ENCODE results near the gene PLEKHH2. TPM values are rescaled to one million over a fixed set of nuclear protein-coding genes. Genes with fewer than 3 reads are reported as not detected.

The PLEKHH2 gene
- total and polyA plus RNA-seq, 8 donors: 1.6 to 5.3 (median 3.3) TPM

DNA sequence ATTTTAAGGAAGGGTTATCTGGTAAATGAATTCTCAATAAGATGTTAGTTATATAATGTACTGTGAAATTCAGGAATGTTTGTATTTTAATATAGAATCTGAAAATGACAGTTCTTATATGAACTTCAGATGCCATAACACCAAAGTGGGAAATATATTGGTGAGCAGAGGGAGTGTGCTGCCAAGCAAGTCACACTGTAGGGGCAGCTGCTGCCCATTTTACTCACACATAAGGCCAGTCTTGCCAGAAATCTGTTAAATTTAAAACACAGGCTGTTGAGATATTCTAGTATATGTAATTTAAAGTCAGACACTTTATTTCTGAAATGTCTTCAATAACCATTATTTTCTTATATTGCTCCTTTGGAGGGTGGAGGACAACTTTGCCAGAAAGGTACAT is 73.8 kb downstream of the PLEKHH2 start:
- Histone ChIP-seq H3K36me3 (no peaks in the 10 kb centered on the region), H3K27me3 (no peaks in the 10 kb centered on the region), H3K4me3 (no peak overlapping the region), H3K27ac (no peak overlapping the region), H3K4me1 (no peaks in the 10 kb centered on the region), H3K9me3 (no peaks in the 10 kb centered on the region)
- DNase-seq (no peak), ATAC-seq (no peak), FAIRE-seq (no peak)
- intact Hi-C loops (cut with DNase I): no loop called here
- TF ChIP-seq CTCF (IDR thresholded peaks at IDR 0.05): no peak

DNA sequence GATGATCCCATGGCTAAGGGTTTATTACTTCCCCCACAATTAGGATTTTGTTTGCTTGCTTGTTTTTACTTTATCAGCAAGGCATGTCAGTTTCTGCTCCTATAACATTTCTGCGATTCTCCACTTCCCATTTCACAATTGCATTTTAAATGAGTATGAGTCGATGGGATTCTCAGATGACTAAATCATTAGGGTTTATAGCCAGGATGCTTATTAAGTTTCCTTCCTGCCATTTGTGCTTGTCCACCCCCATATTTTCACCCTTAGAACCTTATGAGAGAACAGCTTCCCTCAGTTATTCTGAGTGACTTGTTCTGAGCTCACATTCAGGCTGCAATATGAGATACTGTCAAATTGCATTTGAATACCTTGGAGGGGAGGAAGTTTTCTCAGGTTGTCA is 77.1 kb downstream of the PLEKHH2 start:
- Histone ChIP-seq H3K36me3 (no peaks in the 10 kb centered on the region), H3K4me1 (no peaks in the 10 kb centered on the region), H3K4me3 (no peak overlapping the region), H3K27me3 (no peaks in the 10 kb centered on the region), H3K9me3 (no peaks in the 10 kb centered on the region), H3K27ac (no peak overlapping the region)
- ATAC-seq (no peak), FAIRE-seq (no peak), DNase-seq (no peak)
- no peak for TF ChIP-seq CTCF (IDR thresholded peaks at IDR 0.05)
- intact Hi-C loops (cut with DNase I): no loop called here
- 69 to 84% methylated on average over 2 of the region's 2 CpGs for WGBS, 2 donors

DNA sequence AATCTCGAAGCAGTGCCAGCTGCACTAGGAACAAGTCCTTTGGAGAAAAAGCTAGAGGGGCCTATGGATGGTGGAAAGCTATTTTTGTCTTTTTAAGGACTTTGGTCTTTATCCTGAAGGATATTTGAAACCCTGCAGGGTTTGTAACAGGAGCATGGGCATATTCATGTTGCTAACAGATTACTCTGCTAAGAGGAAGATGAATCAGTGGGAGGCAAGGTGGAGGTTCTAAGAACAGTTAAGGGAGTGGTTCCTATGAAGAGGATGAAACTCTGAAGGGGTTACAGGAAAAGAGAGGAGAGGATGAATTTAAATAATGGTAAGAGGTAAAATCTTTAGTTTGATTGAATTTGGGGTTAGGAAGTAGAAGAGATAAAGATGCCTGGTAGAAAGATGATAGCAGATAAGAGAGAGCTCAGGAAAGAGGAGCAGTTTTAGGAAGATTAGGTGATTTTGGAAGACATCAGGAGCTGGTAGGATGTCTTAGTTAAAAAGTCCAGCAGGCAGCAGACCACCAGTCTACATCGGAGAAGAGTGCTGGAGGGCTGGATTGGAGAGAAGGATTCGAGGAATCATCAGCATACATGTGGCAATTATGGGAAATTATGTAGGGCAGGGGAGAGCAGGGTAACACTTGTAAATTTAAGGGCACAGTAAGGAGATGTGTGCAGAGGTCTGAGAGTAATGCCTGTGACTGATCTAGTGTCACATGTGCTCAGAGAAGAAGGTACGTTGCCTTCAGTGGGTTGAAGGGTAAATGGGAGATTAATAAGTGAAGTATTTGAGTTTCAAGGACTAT is 78.4 kb downstream of the PLEKHH2 start:
- Histone ChIP-seq H3K27ac (no peak overlapping the region), H3K27me3 (no peaks in the 10 kb centered on the region), H3K36me3 (no peaks in the 10 kb centered on the region), H3K4me1 (no peaks in the 10 kb centered on the region), H3K9me3 (no peaks in the 10 kb centered on the region), H3K4me3 (no peak overlapping the region)
- intact Hi-C loops (cut with DNase I): no loop called here
- TF ChIP-seq CTCF (IDR thresholded peaks at IDR 0.05): no peak
- 78 to 84% methylated on average over 4 of the region's 4 CpGs for WGBS, 2 donors
- ATAC-seq (no peak), DNase-seq (no peak), FAIRE-seq (no peak)

DNA sequence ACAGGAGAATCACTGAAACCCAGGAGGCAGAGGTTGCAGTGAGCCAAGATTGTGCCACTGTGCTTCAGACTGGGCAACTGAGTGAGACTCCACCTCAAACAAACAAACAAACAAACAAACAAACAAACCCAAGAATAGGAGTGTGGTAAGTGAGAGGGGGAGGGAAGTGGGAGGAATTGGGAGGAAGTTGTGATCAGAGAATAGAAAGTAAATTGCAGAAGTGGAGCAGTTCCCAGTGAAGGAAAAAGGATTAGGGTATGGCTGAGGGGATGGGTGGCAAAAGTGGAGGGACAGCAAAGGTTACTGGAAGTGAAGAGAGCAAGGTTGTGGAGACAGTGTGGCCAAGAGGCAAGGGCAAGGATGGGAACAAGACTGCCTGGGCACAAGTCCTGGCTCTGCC is 80.3 kb downstream of the PLEKHH2 start:
- H3K36me3 ChIP-seq: no peaks in the 10 kb centered on the region
- H3K27me3 ChIP-seq: no peaks in the 10 kb centered on the region
- TF ChIP-seq CTCF (IDR thresholded peaks at IDR 0.05): no peak
- intact Hi-C loops (cut with DNase I): no loop called here
- FAIRE-seq: no peak
- H3K4me1 ChIP-seq: no peaks in the 10 kb centered on the region
- no peak for DNase-seq
- H3K27ac ChIP-seq: no peak overlapping the region
- no peak for ATAC-seq
- H3K9me3 ChIP-seq: no peaks in the 10 kb centered on the region
- no peak overlapping the region for H3K4me3 ChIP-seq

GRCh38 chr2:43718530-43719124 is 81.6 kb downstream of the PLEKHH2 start:
- no peak for DNase-seq
- TF ChIP-seq CTCF (IDR thresholded peaks at IDR 0.05): no peak
- no peak for FAIRE-seq
- WGBS, 2 donors: 78 to 79% methylated on average over 5 of the region's 5 CpGs
- intact Hi-C loops (cut with DNase I): no loop called here
- Histone ChIP-seq H3K27me3 (no peaks in the 10 kb centered on the region), H3K36me3 (no peaks in the 10 kb centered on the region), H3K4me3 (no peak overlapping the region), H3K4me1 (no peaks in the 10 kb centered on the region), H3K9me3 (no peaks in the 10 kb centered on the region), H3K27ac (no peak overlapping the region)
- ATAC-seq: no peak
